Upper lobe of left lung (tissue), 4 donors: Measurements from ENCODE around the gene DENND1A.
A peak's percentile ranks its signal among the peaks of the same experiment; 100 is the strongest.

ENCODE experiments used
- EP300 ChIP-seq, 4 donors: sonication (generic); formaldehyde crosslinking; IDR thresholded peaks; one replicate each; pipeline ENCODE4 v1.5.1; 2017; ENCODE audit warnings: antibody characterized with exemption in 4 of 4, control low read depth in 2 of 4
- POLR2A ChIP-seq, 4 donors: fragments of 450-650 bp; IDR thresholded peaks; one replicate each; pipeline ENCODE4 v1.5.1; 2016 to 2017; ENCODE audit warnings: antibody characterized with exemption in 4 of 4, mild to moderate bottlenecking in 2 of 4
- POLR2AphosphoS5 ChIP-seq, 2 donors: sonication (generic); formaldehyde crosslinking; IDR thresholded peaks; one replicate each; pipeline ENCODE4 v1.5.1; 2017; ENCODE audit warnings: antibody characterized with exemption in 2 of 2
- TF ChIP-seq, protein P1 (sequence below), 6 experiments: fragments of 450-650 bp in 4 of 6; fragments of 200-600 bp in 2 of 6; sonication (generic) in 2 of 6; IDR thresholded peaks; one replicate each; pipeline ENCODE4 v1.5.1; 2016 to 2019; ENCODE audit warnings: antibody characterized with exemption in 6 of 6

DNA sequence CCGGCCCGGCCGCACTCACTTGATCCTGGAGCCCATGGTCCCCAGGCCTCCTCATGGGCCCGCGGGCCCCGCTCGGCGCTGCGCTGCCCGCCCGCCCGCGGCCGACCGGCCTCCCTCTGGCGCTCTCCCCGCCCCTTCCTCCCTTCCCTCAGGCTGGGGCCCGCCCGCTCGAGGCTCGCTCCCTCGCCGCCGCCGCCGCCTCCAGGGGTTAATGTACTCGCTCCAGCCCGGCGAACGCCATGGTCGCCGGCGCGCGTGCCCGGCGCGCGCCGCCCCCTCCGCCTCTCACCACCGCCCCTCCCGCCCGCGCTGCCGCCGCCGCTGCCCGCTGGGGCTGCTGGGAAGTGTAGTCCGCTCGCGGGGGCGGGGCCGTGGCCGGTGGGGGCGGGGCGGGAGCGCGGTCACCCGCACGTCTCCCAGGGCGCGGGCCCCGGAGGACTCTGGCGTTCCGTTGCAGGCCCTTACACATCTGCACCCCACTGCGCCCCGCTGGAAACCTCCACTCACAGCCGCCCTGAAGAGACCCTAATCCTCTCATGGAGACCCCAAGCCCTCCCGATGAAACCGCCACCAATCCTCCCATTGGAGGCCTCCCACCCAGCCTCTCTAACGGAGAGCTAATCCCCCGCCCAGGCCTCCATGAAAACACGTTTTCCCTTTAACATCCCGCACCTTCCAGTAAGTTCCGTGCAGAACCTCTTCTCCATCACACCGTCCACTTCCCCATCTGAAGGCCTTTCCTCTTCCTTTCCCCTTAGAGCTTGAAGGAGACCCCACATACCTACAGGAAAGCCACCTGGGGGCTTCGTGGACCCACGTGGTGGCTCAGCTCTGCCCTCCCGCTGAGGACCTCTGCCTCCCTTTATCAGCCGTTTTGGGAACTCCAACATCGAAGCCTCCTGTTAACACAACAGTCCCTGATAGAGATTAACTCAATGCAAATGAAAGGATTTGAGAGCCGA is at the start of gene DENND1A:
- TF ChIP-seq, protein P1, sequence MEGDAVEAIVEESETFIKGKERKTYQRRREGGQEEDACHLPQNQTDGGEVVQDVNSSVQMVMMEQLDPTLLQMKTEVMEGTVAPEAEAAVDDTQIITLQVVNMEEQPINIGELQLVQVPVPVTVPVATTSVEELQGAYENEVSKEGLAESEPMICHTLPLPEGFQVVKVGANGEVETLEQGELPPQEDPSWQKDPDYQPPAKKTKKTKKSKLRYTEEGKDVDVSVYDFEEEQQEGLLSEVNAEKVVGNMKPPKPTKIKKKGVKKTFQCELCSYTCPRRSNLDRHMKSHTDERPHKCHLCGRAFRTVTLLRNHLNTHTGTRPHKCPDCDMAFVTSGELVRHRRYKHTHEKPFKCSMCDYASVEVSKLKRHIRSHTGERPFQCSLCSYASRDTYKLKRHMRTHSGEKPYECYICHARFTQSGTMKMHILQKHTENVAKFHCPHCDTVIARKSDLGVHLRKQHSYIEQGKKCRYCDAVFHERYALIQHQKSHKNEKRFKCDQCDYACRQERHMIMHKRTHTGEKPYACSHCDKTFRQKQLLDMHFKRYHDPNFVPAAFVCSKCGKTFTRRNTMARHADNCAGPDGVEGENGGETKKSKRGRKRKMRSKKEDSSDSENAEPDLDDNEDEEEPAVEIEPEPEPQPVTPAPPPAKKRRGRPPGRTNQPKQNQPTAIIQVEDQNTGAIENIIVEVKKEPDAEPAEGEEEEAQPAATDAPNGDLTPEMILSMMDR (IDR thresholded peaks at IDR 0.05) = peak in 1 of 6 experiments; percentile 10
- TF ChIP-seq POLR2AphosphoS5 (IDR thresholded peaks at IDR 0.05) (peak in 1 of 2 donors; percentile 35), POLR2A (IDR thresholded peaks at IDR 0.05) (peak in 1 of 4 donors; percentile 69), EP300 (IDR thresholded peaks at IDR 0.05) (no peak)
